SKM-1 treated with dmso at 0.1 percent for 144 hours (cell line): ENCODE data around the gene MROH8.
"Not testable (repeated sequence)": the region's sequence is repeated elsewhere in the genome, so short reads cannot be mapped to it uniquely, and the experiment has no call there.

Experiments used
- DNase-seq: peaks from one replicate; lab custom pipeline; 2025; ENCODE audit not compliant: unreplicated experiment; lab: John Stamatoyannopoulos, UW

MROH8 gene

DNA sequence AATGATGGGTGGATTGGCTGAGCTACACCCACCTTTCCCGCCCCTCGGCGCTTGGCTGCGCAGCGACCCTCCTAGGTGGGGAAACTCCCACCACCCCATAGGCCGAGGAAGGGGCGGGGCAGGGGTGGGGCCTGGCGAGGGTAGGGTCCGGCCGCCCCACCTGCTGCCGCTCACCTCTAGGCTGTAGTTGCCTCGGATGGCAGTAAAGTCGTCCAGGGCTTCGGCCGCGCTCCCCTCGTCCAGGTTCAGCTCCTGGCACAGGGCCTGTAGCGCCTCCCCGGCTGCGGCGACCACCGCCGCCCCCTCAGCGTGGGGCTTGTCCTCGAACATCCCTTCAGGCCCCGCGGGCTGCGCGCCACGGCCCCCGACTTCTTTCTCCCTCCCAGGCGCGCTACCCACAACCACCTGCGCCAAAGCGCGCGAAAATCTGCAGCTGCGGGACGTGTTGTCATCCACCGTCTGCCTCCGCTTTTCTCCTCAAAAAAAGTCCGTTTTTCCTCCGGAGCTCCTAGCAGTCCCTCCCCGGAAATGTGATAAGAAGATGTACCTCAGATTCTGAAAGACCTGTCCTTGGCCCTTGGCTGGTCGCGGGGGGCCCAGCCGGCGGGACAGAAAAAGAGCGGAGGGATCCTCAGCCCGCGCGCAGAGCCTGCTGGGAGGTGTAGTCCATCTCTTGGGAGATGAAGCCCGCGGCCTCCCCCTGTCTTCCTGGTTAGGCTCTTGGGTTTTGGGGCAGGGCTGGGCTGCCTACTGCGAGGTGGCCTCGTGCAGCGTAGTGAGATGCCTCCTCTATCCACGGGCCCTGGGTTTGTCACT is 83.5 kb downstream of the MROH8 start, which contains the start of gene RBL1:
RBL1 (minus strand) TSS at position 399 of the 816 bp plus-strand sequence; CDS start at position 330, 69 bp downstream.
- DNase-seq: peak; percentile 81

DNA sequence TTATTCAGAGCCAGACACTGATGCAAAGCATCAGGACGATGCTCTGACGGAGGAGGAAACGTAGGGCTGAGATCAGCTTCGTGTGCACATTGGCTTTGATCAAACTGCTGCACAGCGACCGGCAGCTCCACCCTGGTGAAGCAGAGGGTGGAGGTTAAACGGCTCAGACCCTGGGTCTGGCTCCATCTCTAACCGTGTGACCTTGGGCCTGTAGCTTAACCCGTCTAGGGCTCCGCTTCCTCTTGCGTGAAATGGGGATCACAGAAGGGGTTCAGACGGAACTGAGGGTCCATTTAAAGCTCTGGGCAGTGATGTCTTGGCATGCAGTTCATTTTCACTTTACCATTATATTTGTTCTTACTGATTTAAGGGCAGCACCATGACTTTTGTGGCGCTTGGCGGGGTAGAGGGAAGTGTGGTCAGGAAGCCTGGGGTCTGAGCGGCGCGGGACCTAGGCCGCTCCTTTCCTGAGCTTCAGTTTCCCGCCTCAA is 84.2 kb downstream of the MROH8 start:
- no peak for DNase-seq

DNA sequence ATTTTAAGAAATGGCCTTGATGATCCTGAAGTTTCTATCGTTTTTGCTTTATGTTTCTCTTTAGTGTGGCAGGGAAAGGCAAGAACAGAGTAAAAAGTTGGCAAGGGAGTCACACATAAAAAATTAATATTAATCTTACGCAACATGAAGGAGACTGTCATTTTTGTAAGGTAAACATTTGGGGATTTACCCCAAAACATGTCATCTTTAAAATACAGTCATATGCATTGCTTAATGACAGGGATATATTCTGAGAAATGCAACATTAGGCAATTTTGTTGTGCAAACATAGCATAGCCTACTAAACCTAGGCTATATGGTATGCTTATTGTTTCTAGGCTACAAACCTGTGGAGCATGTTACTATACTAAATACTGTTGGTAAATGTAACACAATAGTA is 88.9 kb downstream of the MROH8 start:
- no peak for DNase-seq

DNA sequence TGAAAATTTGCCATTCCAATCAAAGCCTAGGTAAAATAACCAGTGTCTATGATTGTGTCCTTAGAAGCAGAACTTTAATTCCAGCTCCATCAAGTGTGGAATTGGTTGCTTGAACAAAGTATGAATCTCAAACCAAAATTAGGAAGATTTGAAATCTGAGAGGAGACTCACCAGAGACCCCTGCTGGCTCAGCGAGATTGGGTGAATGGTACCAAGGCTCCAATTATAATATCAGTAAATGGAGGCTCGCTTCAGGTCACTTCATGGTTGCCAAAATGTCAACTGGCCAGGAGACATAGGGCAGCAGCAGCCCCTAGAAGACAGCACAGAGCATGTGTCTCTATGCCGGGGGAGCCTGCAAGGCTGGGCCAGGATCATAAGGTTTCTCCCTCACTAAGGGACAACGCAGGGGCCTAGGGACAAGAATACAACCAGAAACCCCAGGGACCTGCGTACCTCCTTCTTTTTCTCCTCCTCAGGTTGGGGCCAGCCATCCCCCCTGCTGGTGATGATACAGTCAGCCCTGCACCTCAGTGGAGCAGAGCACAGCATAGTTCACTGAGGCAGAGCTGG is 97.5 kb downstream of the MROH8 start:
- DNase-seq: no peak

DNA sequence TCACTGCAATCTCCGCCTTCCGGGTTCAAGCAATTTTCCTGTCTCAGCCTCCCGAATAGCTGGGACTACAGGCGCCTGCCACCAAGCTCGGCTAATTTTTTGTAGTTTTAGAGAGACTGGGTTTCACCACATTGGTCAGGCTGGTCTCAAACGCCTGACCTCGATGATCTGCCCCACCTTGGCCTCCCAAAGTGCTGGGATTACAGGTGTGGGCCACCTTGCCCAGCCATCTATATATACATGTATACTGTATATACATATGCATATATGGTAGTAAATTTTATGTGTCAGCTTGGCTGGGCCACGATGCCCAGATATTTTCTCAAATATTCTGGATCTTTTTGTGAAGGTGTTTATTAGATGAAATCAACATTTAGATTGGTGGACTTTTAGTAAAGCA is 102.3 kb downstream of the MROH8 start:
- no peak for DNase-seq

DNA sequence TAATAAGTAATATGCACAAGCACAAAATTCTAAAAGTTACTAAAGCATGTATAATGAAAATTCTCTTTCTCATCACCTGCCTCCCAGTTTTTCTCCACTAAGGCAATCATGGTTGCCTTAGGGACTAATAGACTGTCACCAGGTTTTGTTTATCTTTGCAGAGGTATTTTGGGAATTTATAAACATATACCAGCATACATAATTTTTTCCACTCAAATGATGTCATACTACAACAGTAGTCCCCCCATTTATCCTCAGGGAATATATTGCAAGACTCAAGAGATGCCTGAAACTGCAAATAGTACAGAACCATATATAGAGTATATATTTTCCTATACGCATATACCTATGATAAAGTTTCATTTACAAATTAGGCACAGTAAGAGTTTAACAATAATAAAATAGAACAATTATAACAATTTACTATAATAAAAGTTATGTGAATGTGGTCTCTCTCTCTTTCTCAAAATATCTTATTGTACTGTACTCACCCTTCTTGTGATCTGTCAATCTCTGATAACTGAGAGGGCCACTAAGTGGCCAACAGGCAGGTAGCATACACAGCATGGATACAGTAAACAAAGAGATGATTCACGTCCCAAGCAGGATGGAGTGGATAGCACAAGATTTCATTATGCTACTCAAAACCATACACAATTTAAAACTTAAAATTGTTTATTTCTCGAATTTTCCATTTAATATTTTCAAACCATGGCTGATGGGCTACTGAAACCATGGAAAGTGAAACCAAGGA is 103.2 kb downstream of the MROH8 start:
- DNase-seq: no peak

DNA sequence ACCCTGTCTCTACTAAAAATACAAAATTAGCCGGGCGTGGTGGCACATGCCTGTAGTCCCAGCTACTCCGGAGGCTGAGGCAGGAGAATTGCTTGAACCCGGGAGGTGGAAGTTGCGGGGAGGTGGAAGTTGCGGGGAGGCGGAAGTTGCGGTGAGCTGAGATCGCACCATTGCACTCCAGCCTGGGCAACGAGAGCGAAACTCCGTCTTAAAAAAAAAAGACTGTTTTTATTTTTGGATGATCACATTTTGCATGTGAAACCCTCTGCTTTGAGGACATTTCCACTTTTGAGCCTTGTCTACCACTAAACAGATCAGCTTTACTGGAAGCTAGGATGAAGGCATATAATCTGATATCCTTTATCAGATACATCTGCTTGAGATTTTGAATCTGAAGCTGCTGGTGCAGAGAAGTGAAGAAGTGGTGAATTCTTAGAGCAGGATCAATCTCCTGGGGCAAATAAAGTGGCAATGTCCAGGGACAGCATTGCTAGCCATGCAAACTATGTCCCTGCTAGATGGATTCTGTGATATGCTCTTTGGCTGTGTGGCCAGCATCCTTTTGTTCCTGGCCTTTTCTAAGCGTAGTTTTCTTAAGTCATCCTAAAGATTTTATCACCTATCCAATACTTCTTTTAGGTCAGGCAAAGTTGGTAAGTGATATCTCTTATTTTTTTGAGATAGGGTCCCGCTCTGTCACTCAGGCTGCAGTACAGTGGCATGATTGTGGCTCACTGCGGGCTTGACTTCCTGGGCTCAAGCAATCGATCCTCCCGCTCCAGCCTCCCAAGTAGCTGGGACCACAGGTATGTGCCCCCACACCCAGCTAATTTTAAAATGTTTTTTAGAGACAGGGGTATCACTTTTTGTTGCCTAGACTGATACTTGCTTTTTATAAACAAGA is 106.8 kb downstream of the MROH8 start:
- no peak for DNase-seq

DNA sequence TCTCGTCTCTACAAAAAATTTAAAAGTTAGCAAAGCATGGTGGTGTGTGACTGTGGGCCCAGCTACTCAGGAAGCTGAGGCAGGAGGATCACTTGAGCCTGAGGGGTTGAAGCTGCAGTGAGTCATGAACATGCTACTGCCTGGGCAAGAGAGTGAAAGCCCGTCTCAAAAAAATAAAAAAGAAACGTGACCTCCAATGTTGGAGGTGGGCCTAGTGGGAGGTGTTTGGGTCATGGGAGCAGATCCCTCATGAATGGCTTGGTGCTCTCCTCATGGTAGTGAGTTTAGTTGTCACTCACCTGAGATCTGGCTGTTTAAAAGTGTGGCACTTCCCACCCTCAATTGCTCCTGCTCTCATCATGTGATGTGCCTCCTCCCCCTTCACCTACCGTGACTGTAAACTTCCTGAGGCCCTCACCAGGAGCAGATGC is 107.9 kb downstream of the MROH8 start:
- no peak for DNase-seq

DNA sequence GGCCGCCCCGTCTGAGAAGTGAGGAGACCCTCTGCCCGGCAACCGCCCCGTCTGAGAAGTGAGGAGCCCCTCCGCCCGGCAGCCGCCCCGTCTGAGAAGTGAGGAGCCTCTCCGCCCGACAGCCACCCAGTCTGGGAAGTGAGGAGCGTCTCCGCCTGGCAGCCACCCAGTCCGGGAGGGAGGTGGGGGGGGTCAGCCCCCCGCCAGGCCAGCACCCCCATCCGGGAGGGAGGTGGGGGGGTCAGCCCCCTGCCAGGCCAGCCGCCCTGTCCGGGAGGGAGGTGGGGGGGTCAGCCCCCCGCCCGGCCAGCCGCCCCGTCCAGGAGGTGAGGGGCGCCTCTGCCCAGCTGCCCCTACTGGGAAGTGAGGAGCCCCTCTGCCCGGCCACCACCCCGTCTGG is 109.8 kb downstream of the MROH8 start:
- DNase-seq: not testable (repeated sequence)

DNA sequence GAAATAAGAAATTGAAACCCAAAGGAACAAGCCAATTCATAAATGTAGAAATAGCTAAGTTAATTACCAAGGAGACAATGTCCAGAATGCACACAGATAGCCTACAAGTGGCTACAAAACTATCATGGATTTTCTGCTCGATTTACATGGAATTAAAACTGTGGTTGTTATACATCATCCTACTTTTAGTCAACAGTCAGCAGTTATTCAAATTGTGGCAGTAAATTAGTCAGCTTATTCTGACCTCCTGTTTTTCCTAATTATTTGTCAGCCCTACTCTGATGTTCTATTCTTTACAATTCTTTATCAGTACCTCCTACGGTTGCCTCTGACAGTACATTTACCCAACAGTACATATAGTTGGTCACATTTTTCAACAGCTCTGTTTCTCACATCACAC is 113.2 kb downstream of the MROH8 start:
- no peak for DNase-seq

DNA sequence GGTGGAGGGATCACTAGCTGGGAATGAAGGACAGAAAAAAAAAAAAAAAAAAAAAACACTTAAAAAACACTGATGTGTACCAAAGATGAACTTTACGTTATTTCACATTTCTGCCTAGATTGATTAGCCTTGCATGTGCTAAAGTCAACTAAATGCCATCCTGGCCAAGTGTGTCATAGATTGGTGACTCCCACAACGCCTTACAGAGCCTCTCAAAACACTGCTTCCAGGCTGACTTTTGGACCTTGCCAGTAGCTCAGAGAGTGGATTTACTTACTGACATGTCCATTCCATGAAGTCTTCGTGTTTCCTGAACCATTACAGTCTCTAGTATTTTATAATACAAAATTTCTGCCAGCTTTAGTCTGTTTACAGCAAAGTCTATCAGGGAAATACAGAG is 124.1 kb downstream of the MROH8 start:
- DNase-seq: no peak

DNA sequence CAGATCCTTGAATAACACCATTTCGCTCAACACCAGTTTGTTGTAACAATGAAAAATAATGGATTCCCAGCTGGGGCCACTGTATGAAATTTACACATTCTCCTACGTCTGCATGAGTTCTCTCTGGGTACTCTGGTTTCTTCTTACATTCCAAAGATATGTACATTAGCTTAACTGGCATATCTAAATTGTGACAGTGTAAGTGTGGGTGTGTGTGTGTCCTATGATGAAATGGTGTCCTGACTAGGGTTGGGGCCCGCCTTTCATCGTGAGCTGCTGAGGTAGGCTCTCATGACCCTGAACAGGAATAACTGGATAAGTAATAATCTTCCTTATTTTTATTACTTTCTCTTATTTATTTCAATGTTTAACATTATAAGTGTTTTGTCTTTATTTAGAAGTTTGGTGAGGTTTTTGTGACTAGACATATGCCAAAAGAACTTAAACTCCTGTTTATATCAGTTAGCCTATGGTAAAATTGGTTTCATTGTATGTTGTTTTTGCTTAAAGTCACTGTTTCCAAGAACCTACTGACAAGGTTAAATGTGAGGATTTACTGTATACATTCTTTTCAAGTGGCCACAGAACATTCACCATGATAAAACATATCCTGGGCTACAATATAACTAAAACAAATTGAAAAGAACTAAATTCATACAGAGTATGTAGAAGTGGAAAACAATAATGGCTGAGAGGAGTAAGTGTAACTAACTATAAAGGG is 126.0 kb downstream of the MROH8 start:
- DNase-seq: no peak
